ENCODE measurements around the gene HNF4A.

Gene HNF4A

DNA sequence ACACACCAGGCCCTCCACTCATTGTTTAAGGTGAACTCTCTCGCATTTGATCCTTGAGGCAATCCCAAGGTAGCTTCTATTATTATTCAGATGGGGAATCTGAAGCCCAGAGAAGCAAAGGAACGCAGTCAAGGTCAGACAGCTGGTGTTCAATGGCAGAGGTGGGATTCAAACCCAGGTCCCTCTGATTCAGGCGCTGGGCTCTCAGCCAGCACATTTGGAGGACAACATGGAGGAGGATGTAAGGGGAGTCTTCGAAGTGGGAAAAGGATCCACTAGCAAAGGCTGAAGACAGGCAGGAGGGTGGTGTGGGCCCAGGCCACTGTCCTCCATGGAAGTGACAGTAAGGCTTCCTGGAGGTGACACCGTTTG is 106.3 kb downstream of the HNF4A start:
- no peak for DNase-seq (ENCODE audit: low read depth)
- TF ChIP-seq, protein P1, sequence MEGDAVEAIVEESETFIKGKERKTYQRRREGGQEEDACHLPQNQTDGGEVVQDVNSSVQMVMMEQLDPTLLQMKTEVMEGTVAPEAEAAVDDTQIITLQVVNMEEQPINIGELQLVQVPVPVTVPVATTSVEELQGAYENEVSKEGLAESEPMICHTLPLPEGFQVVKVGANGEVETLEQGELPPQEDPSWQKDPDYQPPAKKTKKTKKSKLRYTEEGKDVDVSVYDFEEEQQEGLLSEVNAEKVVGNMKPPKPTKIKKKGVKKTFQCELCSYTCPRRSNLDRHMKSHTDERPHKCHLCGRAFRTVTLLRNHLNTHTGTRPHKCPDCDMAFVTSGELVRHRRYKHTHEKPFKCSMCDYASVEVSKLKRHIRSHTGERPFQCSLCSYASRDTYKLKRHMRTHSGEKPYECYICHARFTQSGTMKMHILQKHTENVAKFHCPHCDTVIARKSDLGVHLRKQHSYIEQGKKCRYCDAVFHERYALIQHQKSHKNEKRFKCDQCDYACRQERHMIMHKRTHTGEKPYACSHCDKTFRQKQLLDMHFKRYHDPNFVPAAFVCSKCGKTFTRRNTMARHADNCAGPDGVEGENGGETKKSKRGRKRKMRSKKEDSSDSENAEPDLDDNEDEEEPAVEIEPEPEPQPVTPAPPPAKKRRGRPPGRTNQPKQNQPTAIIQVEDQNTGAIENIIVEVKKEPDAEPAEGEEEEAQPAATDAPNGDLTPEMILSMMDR (IDR thresholded peaks at IDR 0.05; ENCODE audit: control insufficient read depth, extremely low read depth, insufficient read depth): no peak
- no peak overlapping the region for H3K4me3 ChIP-seq (ENCODE audit: low read depth, low read length)

DNA sequence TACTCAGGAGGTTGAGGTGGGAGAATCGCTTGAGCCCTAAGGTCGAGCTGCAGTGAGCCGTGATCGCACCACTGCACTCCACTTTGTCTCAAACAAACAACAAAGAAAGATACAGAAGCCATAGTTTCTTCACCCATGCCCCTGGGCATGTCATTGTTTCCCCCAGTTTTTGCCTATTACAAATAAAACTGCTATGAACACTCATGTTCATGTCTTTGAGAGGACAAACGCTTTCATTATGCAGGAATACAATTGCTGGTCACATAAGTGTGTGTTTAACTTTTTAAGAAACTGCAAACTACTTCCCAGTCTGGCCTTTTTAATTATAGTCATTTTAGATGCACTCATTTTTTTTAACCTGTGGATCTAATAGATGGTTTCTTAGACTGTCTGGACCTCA is 108.0 kb downstream of the HNF4A start:
- no peak for DNase-seq (ENCODE audit: low read depth)
- H3K4me3 ChIP-seq (ENCODE audit: low read depth, low read length): no peak overlapping the region
- TF ChIP-seq, protein P1 (IDR thresholded peaks at IDR 0.05; ENCODE audit: control insufficient read depth, extremely low read depth, insufficient read depth): no peak

DNA sequence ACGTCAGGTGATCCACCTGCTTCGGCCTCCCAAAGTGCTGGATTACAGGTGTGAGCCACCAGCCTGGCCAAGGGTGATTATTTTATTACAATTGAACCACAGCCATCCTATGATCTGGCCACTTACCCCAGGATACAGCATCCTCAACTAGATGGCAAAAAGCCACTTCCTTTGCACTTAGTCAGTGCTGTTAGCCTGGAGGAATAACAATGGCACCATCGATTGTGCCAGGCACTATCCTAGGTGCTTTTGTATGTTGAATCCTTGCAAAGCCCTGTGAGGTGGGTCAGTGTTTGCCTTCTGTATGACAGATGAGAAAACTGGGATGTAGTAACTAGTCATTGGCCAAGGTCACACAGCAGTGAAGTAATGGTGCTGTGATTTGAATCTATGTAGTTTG is 109.0 kb downstream of the HNF4A start:
- no peak overlapping the region for H3K4me3 ChIP-seq (ENCODE audit: low read depth, low read length)
- TF ChIP-seq, protein P1 (IDR thresholded peaks at IDR 0.05; ENCODE audit: control insufficient read depth, extremely low read depth, insufficient read depth): no peak
- DNase-seq (ENCODE audit: low read depth): no peak

DNA sequence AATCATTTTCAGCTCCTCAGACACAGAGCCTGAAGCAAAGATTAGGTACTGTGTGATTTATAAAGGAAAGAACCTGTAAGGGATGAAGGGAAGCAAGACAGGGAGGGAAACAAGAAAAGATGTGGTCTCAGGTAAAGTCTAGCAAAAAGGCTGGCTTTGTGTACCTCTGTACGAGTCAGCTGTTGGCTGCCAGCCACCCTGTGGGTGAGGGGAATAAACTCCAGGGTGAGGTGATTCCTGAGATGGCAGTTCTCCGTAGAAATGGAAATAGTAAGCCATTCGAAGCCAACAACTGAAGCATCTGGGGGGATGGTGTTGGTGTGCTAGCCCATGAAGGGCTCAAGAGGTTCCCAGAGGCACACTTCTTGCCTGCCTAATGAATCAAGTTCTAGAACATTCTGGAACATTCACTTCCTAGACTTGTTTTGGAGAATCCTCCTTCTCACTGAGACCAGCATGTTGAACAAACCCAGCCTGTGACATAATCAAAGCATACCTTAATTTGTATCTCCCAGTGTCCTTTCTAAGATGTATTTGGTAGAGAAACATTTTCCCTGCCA is 109.6 kb downstream of the HNF4A start:
- no peak overlapping the region for H3K4me3 ChIP-seq (ENCODE audit: low read depth, low read length)
- TF ChIP-seq, protein P1 (IDR thresholded peaks at IDR 0.05; ENCODE audit: control insufficient read depth, extremely low read depth, insufficient read depth): no peak
- DNase-seq (ENCODE audit: low read depth): no peak

DNA sequence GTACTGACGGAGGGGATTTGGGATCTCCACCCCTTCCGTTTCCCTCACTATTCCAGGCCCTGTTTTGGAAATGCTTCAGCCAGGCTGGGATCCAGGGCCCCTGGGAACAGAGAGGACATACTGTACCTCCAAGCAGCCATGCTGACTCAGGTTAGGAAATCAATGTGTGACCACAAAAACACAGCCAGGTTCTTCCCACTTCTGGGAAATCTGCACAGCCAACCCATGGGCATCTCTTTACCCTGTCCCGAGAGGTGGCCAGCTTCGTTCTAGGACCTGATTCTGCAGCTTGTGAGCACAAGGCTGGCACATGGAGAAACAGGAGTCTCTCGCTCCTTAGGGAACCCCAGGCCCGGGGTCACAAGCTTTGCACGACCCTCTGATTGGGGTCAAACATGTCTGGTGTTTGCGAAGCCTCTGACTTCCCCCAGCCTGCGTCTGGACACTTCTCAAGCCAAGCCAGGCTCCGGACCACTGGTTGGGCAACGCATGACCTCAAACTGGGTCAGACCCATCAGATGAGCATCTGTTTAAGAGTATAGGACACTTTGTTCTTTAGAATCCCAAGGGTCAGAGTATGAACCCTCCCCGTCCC is 111.9 kb downstream of the HNF4A start:
- H3K4me3 ChIP-seq (ENCODE audit: low read depth, low read length): no peak overlapping the region
- TF ChIP-seq, protein P1 (IDR thresholded peaks at IDR 0.05; ENCODE audit: control insufficient read depth, extremely low read depth, insufficient read depth): no peak
- DNase-seq (ENCODE audit: low read depth): no peak

DNA sequence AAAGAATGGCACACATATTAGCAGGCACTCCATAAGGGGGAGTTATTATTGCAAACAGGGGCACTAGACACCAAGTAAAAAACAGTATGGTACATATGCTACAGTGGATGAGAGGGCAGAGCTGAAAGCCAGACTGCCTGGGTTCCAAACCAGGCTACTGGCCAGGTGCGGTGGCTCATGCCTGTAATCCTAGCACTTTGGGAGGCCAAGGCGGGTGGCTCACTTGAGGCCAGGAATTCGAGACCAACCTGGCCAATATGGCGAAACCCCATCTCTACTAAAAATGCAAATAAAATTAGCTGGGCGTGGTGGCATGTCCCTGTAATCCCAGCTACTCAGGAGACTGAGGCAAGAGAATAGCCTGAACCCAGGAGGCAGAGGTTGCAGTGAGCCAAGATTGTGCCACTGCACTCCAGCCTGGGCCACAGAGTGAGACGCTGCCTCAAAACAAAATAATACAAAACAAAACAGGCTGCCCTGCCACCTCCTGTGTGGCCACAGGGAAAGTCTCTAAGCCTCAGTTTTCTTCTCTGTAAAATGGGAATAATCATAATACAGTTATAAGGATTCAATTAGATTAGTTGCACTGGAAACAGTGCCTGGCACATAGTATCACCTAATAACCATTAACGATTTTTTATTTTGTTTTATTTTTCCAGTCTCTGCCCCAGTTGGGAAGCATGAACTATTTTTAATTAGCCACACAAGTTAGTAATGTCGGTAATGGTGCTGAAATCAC is 112.7 kb downstream of the HNF4A start:
- no peak overlapping the region for H3K4me3 ChIP-seq (ENCODE audit: low read depth, low read length)
- DNase-seq (ENCODE audit: low read depth): no peak
- TF ChIP-seq, protein P1 (IDR thresholded peaks at IDR 0.05; ENCODE audit: control insufficient read depth, extremely low read depth, insufficient read depth): no peak

All from LNCaP clone FGC (cell line).